ENCODE data around the gene TMEM151A.

- no peak for TF ChIP-seq CTCF (IDR thresholded peaks at IDR 0.05)
- no peak for TF ChIP-seq POLR2A (IDR thresholded peaks at IDR 0.05)
- no peak for TF ChIP-seq EP300 (IDR thresholded peaks at IDR 0.05)
Measured at GRCh38 chr11:66326261-66327111, 34.8 kb downstream of the TMEM151A start.
